Activated CD4-positive, alpha-beta T cell treated with anti-CD3 and anti-CD28 coated beads, Interleukin-2, Interleukin-6, amounts not matched to agents 100 ng/mL and 50 ng/mL, durations not matched to agents 16 hours and 8 hours (primary cell): ENCODE data around the gene RPS6KA5.
"Not testable (repeated sequence)": the region's sequence is repeated elsewhere in the genome, so short reads cannot be mapped to it uniquely, and the experiment has no call there.

Experiments used
- DNase-seq: peaks from one replicate; pipeline ENCODE4 v3.0.0-alpha.2; 2020

The RPS6KA5 gene

DNA sequence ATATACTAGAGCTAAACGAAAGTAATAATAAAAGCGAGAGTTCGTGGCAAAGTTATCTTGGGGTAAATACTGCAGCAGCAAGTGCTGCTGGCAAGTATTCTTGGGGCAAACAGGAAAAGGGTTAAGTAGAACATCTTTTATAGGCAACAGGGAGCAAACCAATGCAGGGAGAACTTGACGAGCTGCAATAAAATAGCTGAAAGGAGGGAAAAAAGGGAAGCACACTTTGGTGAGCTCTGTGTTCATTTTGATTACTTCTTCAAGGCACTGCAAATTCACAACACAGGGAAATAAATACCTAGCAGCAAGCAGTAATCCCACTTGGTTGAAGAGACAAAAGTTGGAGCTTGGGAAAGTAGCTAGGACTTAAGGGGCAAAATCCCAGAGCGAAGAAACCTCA is 201.9 kb downstream of the RPS6KA5 start:
- DNase-seq, result no peak

DNA sequence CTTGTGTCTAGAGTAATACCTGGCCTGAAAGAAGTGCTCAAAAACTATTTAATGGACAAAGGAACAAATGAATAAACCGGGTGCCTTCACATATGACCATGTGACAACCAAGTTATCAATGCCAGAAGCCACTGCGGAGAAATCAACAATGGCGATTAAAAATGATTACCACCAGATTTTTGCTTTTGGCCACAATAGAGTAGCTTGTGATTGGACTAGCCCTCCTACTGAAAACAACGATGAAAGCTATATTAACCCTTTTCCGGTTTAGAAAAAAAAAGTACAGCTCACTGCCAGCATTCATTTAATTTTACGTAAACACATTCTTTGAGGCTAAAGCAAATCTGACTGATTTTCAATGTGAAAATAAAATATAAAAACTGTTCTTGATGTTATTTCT is 202.6 kb downstream of the RPS6KA5 start:
- no peak for DNase-seq

DNA sequence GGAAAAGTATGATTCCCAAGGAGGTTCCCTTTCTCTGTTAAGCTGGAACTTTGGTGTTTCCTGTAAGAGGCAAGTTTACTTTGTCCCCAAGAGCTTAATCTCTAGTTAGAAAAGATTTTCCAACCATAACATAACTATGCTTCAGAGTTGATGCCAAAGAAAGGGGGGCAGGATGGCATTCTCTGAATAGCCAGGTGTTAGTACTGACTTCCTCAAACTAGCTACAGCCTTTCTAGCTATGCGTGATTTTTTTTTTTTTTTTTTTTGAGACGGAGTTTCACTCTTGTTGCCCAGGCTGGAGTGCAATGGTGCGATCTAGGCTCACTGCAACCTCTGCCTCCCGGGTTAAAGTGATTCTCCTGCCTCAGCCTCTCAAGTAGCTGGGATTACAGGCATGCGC is 204.3 kb downstream of the RPS6KA5 start:
- not testable (repeated sequence) for DNase-seq

DNA sequence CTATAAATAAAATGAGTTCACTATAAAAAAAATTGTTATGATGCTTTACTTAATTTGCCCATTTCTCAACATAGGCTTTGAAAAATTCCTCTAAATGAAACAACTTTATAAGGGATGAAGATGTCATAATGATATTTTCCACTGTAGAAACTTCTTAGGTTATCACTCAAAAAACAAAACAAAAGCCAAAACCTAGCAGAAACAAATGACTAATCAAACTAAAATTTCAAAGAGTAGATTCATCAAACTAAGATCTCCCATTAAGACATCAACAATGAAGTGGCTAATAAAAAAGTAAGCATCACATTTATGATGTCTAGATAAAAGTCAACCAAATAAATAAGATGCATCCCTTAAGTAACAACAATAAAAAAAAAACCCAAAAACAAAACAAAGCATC is 207.3 kb downstream of the RPS6KA5 start:
- no peak for DNase-seq

DNA sequence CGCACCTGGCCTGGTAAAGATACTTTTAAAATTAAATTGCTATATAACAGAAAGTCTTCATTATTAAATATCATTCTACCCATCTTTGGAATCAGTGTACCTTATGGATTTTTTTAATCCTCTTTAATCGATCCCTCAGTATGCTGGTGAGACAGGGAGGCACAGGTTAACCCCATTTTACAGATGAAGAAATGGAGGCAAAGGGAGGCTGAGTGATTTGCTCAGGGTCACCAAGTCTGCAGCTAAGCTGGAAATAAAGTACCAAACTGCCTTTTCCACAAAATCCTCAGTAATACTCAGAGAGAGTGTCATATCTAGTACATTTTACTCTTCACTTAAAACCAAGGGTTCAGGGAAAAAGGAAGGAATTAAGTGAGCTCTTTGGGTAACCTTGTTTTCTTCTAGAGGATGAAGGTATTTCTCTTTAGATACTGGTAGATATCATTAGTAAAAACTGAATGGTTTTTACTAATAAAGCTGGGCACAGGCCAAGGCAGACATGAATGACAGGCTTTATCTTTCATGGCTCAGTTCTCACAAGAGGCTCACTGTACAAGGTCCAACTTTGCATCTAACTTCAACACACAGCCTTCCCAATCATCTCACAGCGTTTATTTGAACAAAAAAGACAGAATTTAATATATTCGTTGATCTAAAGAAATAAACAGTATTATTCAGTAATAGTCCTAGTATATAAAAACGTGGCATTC is 209.0 kb downstream of the RPS6KA5 start:
- DNase-seq, result no peak

DNA sequence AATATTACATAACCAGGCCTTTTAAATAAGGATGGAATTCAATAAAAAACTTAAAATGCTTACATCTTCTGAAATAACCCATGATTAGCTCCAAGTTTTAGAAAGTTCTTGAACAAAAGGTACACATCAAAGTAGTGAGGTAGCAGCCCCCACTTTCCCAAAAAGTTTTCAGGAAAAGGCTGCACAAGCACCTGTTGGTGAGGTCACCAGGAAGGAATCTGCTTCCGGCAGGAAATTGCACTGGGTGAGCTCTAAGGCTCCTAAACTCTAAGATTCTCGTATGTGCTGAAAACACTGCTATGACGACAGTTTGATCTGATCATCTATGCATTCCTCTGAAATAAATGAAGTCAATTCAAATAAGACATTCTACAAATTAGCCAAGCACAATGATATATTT is 210.0 kb downstream of the RPS6KA5 start:
- DNase-seq, result no peak

DNA sequence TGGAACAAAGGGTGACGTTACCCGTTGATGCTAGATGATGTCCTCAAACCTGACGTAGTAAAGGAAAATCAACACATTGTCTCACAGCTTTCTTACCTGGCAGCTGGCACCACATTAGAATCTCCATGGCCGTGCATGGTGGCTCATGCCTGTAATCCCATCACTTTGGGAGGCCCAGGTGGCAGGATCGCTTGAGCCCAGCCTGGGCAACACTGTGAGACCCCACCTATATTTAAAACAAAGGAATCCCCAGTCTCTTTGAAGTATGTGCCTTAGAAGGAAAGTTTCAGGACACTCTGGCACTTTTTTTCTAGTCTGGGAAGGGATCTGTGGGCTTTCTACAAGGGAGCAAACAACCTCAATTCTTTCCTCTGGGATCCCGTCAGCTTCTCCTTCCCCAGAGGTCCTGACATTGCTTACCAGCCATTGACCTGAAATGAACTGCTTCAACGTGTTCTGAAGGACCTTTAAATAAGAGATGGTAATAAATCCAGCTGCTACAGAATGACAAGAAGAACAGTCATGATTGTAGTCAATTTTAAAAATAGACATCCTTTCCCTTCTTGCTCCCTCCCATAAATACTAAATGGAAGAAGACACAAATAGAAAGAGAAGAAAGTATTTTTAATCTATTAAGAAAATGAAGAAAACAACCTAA is 210.5 kb downstream of the RPS6KA5 start:
- no peak for DNase-seq

DNA sequence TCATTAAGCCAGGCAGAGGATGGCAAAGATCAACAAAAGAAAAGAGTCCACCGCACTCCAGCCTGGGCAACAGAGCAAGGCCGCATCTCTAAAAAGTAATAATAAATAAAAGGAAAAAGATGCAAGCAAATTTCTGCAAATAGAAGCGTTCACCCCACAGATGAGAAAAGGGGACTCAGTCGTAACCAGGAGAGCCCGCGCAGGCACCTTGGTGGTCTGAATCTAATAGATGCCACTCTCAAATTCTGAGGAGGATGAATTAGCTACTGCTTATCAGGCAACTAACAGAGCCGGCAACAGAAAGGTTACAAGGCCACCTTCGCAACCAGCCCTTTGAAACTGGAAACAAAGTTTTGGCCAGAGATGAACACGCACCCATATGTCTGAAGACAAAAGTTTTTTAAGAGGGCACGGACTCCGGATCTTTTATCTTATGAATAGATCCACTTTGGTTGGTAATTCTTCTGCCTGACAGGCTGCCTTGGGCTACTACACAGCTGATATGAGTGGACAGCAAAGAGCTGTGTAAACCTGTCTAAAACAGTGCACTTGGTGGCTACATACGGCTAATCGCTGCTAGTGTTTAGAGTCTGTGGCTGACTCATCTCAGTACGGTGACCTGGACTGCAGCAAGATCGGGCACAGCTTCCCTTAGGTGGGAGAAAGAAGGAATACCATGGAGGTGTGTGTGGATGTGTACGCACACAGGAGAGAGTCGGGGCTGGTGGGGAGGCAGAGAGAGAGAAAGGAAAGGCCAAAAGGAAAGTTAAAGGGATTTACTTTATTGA is 211.3 kb downstream of the RPS6KA5 start:
- DNase-seq, result no peak

DNA sequence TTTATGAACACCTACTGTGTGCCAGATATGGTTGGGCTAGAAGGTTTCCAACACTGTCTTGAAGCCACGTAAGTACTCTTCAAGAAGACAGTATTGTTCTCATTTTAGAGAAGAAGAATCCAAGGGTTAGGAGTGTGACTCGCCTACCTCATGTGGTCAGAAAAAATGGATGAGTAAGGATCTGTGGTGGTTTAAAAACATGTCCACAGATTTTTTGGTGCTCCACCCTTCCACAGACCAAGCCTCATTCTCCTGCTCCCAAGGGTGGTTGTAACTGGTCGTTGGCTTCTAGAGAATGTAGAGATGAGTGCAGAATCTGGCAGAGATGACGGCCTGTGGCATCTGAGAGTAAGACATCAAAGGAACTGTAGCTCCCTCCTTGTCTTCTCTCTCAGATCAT is 213.9 kb downstream of the RPS6KA5 start:
- no peak for DNase-seq

DNA sequence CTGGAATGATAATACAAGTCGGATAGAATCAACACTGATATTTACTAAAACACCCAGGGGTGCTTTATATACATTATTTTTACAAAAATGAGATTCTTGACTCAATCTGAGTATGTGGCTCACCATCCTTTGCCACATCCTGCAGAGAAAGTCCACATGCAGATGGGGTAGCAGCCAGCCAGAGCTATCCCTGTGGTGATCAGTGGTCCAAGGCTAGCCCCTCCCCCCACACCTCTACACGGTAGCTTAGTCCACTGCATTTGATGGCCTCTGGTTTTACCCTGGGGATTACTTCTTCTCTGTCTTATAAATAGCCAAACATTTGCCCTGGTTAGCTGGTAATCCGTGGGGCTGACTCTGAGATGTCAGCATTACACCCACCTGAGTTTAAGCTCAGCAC is 216.1 kb downstream of the RPS6KA5 start:
- DNase-seq, result no peak

DNA sequence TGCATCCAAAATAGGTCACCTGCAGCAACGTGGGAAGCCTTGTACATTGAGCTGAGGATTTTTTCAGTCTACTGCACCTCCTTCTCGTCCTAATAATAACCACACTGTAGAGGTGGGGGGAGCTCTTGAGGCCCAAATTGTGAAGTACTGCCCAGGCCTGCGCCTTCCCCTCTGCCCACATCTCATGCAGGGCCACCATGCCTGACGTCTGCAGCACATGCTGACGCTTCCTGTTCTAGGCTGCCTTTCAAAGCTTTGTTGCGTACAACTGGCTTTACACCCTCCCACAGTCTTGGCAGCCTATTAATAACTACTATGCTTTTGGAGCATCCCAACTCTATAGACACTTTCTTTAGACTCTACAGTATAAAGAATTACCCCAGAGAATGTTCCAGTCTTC is 217.7 kb downstream of the RPS6KA5 start:
- no peak for DNase-seq

DNA sequence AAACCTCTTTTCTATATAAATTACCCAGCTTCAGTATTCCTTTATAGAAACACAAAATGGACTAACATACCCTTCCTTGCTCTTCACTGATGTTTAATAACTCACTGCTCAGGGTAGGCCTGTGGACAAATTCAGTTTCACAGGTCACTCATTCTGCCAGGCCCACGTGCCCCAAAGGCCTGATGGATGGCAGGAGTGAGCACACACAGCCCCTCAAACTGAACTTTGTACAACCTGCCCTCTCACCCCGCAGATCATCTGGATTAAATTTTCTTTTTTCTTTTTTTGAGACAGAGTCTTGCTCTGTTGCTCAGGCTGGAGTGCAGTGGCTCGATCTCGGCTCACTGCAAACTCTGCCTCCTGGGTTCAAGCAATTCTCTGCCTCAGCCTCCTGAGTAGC is 219.8 kb downstream of the RPS6KA5 start:
- DNase-seq, result not testable (repeated sequence)

DNA sequence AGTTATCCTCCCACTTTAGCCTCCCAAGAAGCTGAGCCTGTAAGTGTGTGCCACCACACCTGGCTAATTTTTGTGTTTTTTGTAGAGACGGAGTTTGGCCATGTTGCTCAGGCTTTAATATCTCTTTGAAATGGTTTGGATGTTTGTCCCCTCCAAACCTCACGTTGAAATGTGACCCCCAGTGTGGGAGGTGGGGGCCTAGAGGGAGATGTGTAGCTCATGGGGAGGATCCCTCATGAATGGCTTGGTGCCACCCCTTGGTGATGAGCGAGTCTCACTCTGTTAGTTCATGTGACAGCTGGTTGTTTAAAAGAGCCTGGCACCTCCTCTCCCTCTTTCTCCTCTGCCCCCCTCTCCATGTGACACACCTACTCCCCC is 220.6 kb downstream of the RPS6KA5 start:
- DNase-seq, result no peak

DNA sequence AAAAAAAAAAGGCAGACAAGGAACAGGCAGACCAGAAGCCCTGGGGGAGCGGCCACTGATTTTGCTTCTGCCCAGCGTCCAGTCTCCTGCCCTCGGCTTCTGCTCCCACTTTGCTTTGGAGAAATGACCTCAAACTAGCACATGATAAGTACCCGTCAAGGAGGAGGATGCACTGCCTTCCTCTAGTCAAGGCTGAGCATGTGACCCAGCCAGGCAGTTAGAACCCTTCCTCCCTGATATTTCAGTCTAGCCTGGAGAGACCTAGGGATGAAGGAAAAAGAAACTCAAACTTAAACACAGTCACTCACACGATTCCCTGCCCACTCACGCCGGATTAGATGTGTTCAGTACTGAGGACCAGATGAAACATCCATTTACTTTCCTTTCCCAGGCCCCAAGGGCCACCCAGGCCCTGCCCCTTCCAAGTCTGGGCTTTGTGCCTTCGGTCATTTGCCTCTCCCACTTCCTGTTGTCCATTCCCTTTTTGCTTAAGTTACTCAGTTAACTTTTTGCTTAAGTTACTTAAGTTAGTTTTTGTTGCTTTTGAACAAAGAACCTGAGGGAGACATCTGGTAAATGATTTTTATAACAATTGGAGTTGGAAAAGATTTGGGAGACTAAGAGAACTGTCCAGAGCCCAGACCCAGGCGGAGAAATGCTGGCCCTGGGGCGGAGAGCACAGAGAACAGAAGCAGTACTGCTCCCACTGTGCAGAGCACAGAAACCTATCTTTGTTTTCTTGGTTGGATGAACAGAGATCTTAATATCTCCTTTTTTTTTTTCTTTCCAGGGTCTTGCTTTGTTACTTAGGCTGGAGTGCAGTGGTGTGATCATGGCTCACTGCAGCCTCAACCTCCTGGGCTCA is 221.2 kb downstream of the RPS6KA5 start:
- no peak for DNase-seq

DNA sequence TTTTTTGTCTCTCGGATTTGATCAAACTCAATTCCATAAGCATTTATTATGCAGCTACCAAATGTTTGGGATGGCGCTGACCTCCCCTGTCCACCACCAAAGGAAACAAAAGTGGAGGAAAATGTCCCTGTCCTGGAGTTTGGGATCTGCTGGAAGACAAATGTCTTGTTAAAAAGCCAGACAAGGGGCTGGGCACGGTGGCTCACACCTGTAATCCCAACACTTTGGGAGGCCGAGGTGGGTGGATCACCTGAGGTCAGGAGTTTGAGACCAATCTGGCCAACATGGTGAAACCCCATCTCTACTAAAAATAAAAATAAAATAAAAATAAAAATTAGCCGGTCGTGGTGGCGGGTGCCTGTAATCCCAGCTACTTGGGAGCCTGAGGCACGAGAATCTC is 221.9 kb downstream of the RPS6KA5 start:
- not testable (repeated sequence) for DNase-seq

DNA sequence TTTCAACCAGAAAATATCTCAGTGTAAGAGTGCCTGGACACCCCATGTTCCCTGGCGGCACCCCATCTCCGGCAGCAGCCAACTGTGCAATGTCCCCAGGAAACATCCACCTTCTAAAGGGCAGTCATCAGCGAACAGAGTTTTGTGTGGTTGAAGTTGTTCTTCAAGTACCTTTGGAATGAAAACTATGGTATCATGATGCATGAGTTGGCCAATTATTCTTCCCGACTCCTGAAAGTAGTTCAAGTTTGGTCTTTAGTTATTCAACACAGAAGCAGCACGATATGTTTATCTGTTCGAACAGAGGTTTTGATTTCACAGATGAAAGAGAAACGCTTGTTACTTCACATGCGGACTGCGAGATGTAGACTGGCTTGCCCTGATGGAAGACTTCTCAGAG is 223.1 kb downstream of the RPS6KA5 start:
- no peak for DNase-seq

DNA sequence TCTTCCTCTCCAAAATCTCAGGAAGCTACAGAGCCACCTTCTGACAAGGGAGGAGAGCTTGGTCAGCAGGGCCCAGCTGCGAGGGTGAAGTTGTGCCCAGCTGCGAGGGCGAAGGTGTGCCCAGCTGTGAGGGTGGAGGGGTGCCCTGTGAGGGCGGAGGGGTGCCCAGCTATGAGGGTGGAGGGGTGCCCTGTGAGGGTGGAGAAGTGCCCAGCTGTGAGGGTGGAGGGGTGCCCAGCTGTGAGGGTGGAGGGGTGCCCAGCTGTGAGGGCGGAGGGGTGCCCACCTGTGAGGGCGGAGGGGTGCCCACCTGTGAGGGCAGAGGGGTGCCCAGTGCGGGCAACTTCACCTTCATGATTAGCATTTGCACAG is 223.8 kb downstream of the RPS6KA5 start:
- DNase-seq, result no peak

DNA sequence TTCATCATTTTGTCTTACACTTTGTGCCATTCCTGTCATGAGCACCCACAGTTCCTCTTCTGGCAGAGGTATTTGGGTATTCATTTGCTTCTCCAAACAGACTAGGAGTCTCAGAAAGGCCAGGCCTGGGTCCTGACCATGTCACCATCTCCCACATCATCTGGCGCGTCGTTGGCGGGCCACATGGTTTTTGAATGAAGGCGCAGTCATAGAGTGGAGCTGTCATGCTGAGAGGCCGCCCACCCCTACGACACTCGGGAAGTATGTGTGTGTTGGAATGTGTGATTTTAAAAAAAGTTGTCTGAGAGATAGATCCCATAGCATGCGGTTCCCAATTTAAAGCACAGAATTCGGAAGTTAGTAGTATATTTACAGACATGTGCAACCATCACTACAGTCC is 228.6 kb downstream of the RPS6KA5 start:
- DNase-seq, result no peak

DNA sequence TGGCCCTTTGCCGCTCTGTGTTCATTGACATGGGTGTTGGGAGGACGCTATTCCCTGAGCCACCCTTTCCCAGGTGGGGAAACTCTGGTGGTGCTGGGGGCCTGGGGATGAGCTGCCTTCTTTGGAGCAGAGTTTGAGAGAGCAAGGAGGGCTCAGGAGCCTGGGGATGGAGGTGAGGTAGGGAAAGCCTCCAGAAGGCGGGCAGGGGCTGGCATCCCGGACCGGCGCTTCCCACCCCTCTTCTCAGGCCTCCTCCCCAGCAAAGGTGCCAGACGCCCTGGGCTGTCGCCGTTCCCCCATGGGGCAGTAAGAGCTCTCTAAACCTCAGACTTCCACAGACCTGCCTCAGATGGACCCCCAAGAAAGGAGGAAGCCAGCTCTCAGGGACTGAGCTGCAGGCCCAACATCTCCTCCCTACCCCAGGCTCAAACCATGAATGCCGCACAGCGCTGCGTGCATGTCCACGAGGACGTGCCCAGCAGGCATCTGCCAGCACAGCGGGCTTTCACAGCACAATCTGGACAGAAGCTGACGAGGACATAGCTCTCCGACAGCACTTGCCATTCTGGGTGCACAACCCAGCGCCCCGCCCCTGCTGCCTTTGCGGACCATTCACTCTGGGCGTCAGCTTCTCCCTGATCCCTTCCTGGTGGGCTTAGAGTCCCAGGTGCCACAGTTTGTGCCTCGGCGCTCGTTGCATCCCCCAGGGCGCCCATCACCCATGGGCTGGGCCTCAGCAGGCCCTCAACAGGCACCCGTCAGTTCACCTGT is 229.3 kb downstream of the RPS6KA5 start:
- no peak for DNase-seq

DNA sequence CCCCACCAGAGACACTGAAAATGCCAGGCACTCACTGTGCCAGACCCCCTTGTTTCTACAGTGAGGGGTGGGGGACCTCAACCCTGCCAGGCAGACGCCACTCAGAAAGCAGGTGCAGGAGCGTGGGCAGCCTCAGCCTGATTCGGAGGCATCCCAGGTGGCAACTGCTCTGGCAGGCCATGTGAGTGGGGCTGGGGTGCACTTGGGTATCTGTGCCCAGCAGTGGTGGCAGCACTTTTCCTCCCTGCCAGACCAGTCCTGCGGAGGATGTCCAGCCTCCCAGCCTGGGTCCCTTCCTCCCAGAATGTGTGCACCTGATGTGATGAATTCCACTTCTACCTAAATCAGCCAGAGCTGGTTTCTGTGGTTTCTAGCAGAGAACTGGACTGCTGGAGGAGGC is 230.8 kb downstream of the RPS6KA5 start:
- no peak for DNase-seq

DNA sequence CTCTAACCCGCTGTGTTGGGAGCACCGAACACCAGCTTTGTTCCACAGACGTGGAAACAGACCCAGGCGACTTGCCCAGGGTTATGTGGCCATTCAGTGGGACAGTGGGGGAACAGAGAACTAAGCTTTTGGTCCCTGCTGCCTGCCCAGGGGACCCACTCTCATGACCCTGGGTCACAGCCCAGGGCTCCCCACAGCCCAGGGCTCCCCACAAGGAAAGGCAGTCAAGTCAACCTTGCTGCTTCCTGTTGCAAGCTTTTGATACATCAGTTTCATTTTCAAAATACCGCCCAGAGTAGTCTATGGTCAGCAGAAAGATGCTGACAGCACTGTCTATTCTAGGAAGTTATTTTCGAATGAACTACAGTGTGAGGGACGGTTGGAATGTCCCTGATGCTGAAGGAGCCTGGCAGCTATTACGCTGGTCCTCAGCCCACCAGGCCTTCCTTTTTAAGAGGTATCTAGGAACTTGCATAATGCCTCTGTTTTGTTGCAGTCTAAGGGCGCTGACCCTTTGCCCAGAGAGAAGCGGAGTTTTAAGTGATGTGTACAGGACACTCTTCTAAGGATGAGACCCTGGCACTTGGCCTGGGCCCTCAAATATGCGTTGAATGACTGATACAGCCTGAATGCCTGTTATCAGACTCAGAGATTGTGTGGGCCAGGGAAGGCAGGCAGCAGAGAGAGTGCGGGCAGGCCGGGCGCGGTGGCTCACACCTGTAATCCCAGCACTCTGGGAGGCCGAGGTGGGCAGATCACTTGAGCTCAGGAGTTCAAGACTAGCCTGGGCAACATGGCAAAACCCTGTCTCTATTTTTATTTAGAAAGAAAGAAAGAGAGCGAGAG is 231.6 kb downstream of the RPS6KA5 start:
- DNase-seq, result peak; percentile 76
